GM12892 (cell line): Measurements from ENCODE around the gene TCTN3.

Experiments
- POLR2A ChIP-seq: IDR thresholded peaks from 2 replicates; pipeline ENCODE4 v1.6.1; 2011; ENCODE audit warnings: low read depth, low read length, control low read depth
- POLR2AphosphoS5 ChIP-seq: IDR thresholded peaks from 2 replicates; pipeline ENCODE4 v1.6.1; 2011; ENCODE audit warnings: low read depth, low read length, control low read depth
- TAF1 ChIP-seq: IDR thresholded peaks from 2 replicates; pipeline ENCODE4 v1.6.1; 2011; ENCODE audit warnings: low read depth, mild to moderate bottlenecking, control low read depth, low read length, borderline replicate concordance

DNA sequence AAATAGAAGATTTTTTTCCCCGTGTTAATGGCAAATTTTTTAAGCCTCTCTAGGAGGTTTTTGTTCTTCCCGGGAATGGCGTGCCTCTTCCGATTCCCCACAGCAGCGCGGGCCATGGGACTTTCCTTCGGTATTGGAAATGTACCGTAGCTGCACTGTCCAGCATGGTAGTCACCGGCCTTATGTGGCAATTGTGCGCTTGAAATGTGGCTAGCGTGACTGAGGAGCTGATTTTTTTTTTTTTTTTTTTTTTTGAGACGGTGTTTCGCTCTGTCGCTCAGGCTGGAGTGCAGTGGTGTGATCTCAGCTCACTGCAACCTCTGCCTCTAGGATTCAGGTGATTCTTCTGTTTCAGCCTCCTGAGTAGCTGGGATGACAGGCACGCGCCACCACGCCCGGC, 938 bp upstream of the TCTN3 start:
- TF ChIP-seq POLR2A, result no peak
- TF ChIP-seq TAF1, result no peak
- TF ChIP-seq POLR2AphosphoS5, result no peak
